Panc1 (cell line): ENCODE results near the gene DIS3L2. TPM values are rescaled to one million over a fixed set of nuclear protein-coding genes. Genes with fewer than 3 reads are reported as not detected.

ENCODE experiments used
- ATAC-seq: fragments of 200-7000 bp; cut with Tn5 transposase; 2 replicates; pipeline ENCODE4 v1.9.1; 2020; ENCODE audit warnings: mild to moderate bottlenecking, moderate library complexity
- BruUV-seq: library from RNA; stranded (reverse); fragments of 400-500 nt; replicated peaks from 2 replicates; lab custom pipeline; 2021; lab: Mats Ljungman, UMichigan
- CTCF ChIA-PET: fragments of 300-600 bp; sonication (Branson Sonifier 250); formaldehyde crosslinking; loops from one replicate; lab custom pipeline; 2022; ENCODE audit warnings: antibody characterized with exemption; lab: Charles Lee
- POLR2A ChIA-PET: fragments of 300-600 bp; sonication (Branson Sonifier 250); formaldehyde crosslinking; loops from one replicate; lab custom pipeline; 2022; ENCODE audit warnings: antibody characterized with exemption; lab: Charles Lee
- DNase-seq: peaks from one replicate; pipeline ENCODE4 v3.0.0-alpha.2; 2010; ENCODE audit warnings: low read depth, low spot score
- H3K27ac ChIP-seq: 2 replicates; pipeline ENCODE4 v1.5.1; 2011; ENCODE audit warnings: mild to moderate bottlenecking, low read length, inconsistent platforms
- H3K27me3 ChIP-seq: fragments of 200-500 bp; sonication (Bioruptor generic); 2 replicates; pipeline ENCODE4 v1.6.0; 2014; ENCODE audit warnings: low read length, inconsistent platforms; ENCODE audit not compliant: control insufficient read depth, insufficient read depth
- H3K36me3 ChIP-seq: fragments of 200-500 bp; sonication (Bioruptor generic); 2 replicates; pipeline ENCODE4 v1.5.1; 2014; ENCODE audit warnings: inconsistent platforms, mild to moderate bottlenecking, low read length, moderate library complexity; ENCODE audit not compliant: control insufficient read depth, insufficient read depth
- H3K4me1 ChIP-seq: 2 replicates; pipeline ENCODE4 v1.5.1; 2011; ENCODE audit warnings: inconsistent platforms, mild to moderate bottlenecking, low read length, moderate library complexity; ENCODE audit not compliant: control insufficient read depth, insufficient read depth
- H3K4me3 ChIP-seq, 2 experiments: 2 replicates each; pipeline ENCODE4 v1.5.1; 2011 to 2012; ENCODE audit warnings: low read depth in 2 of 2, low read length in 2 of 2, mild to moderate bottlenecking in 2 of 2, inconsistent platforms in 1 of 2, moderate library complexity in 1 of 2
- H3K9me3 ChIP-seq: fragments of 200-500 bp; sonication (Bioruptor generic); 2 replicates; pipeline ENCODE4 v1.5.1; 2014; ENCODE audit warnings: low read depth, mild to moderate bottlenecking, inconsistent platforms, low read length, moderate library complexity; ENCODE audit not compliant: control insufficient read depth, insufficient read depth
- POLR2AphosphoS5 ChIP-seq: IDR thresholded peaks from 2 replicates; pipeline ENCODE4 v1.6.1; 2012; ENCODE audit warnings: mild to moderate bottlenecking, low read depth, low read length, moderate library complexity
- SIN3A ChIP-seq: IDR thresholded peaks from 2 replicates; pipeline ENCODE4 v1.6.1; 2012; ENCODE audit warnings: low read depth, mild to moderate bottlenecking, low read length, moderate library complexity, borderline replicate concordance; ENCODE audit not compliant: insufficient read depth
- TCF7L2 ChIP-seq: IDR thresholded peaks from 2 replicates; pipeline ENCODE4 v1.6.1; 2011; ENCODE audit warnings: mild to moderate bottlenecking, low read depth, low read length, inconsistent platforms
- in situ Hi-C: cut with HindIII; loops from 2 replicates; pipeline ENCODE4 v1.10.0; 2016; ENCODE audit warnings: low sequenced_read_pairs, low pct_unique_long_range_greater_than_20kb
- intact Hi-C: fragments of 100-400 bp; cut with micrococcal nuclease; formaldehyde crosslinking; loops from one replicate; pipeline ENCODE4 v1.10.0; 2022; ENCODE audit not compliant: unreplicated experiment
- total RNA-seq: library from RNA; stranded (reverse); gene quantifications from one replicate; pipeline ENCODE4 v1.2.1, GENCODE V29; 2021; ENCODE audit not compliant: unreplicated experiment
- TF ChIP-seq, protein P1 (sequence below): fragments of 450-650 bp; IDR thresholded peaks from 2 replicates; pipeline ENCODE4 v1.5.1; 2017; ENCODE audit warnings: mild to moderate bottlenecking
- TF ChIP-seq, protein P2 (sequence below), 2 experiments: IDR thresholded peaks; 2 replicates each; pipeline ENCODE4 v1.6.1; 2011 to 2012; ENCODE audit warnings: low read depth in 2 of 2, control low read depth in 1 of 2, low read length in 1 of 2, mild to moderate bottlenecking in 1 of 2, moderate library complexity in 1 of 2; ENCODE audit not compliant: insufficient read depth in 1 of 2

DIS3L2 gene
- total RNA-seq, 1 experiment from 2014 or later = 28.1 TPM

DNA sequence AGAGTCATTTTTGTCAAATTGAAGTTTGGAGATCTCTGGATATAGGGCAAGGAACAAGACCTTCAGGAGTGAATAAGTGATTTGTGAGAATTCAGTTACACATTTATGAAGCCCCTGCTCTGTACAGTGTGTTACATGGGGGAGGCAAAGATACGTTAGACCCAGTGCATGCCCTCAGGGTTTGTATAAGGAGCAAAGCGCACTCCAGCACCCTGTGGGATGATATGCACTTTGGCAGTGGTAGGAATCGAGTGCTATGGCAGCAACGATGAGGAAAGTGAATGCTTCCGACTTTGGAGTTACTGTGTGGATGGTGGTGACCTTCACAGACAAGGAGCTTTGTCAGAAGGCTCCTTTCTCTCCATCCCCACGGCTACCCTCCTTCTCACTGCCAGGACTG is 342.7 kb downstream of the DIS3L2 start:
- no peak for DNase-seq
- Histone ChIP-seq H3K27me3 (no peaks in the 10 kb centered on the region), H3K36me3 (no peaks in the 10 kb centered on the region), H3K4me3 (no peak overlapping the region), H3K9me3 (no peaks in the 10 kb centered on the region), H3K4me1 (peaks cover 11% of the 10 kb centered on the region), H3K27ac (no peak overlapping the region)
- CTCF ChIA-PET = no interaction called here
- no peak for ATAC-seq
- intact Hi-C loops (no loop called here), in situ Hi-C loops (no loop called here)
- no TSS peak for BruUV-seq
- TF ChIP-seq, protein P1, sequence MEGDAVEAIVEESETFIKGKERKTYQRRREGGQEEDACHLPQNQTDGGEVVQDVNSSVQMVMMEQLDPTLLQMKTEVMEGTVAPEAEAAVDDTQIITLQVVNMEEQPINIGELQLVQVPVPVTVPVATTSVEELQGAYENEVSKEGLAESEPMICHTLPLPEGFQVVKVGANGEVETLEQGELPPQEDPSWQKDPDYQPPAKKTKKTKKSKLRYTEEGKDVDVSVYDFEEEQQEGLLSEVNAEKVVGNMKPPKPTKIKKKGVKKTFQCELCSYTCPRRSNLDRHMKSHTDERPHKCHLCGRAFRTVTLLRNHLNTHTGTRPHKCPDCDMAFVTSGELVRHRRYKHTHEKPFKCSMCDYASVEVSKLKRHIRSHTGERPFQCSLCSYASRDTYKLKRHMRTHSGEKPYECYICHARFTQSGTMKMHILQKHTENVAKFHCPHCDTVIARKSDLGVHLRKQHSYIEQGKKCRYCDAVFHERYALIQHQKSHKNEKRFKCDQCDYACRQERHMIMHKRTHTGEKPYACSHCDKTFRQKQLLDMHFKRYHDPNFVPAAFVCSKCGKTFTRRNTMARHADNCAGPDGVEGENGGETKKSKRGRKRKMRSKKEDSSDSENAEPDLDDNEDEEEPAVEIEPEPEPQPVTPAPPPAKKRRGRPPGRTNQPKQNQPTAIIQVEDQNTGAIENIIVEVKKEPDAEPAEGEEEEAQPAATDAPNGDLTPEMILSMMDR = no peak
- TF ChIP-seq SIN3A (no peak), POLR2AphosphoS5 (no peak), TCF7L2 (no peak)
- TF ChIP-seq, protein P2, sequence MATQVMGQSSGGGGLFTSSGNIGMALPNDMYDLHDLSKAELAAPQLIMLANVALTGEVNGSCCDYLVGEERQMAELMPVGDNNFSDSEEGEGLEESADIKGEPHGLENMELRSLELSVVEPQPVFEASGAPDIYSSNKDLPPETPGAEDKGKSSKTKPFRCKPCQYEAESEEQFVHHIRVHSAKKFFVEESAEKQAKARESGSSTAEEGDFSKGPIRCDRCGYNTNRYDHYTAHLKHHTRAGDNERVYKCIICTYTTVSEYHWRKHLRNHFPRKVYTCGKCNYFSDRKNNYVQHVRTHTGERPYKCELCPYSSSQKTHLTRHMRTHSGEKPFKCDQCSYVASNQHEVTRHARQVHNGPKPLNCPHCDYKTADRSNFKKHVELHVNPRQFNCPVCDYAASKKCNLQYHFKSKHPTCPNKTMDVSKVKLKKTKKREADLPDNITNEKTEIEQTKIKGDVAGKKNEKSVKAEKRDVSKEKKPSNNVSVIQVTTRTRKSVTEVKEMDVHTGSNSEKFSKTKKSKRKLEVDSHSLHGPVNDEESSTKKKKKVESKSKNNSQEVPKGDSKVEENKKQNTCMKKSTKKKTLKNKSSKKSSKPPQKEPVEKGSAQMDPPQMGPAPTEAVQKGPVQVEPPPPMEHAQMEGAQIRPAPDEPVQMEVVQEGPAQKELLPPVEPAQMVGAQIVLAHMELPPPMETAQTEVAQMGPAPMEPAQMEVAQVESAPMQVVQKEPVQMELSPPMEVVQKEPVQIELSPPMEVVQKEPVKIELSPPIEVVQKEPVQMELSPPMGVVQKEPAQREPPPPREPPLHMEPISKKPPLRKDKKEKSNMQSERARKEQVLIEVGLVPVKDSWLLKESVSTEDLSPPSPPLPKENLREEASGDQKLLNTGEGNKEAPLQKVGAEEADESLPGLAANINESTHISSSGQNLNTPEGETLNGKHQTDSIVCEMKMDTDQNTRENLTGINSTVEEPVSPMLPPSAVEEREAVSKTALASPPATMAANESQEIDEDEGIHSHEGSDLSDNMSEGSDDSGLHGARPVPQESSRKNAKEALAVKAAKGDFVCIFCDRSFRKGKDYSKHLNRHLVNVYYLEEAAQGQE (IDR thresholded peaks at IDR 0.05; ENCODE audit: insufficient read depth in 1 of 2, low read depth in 2 of 2, low read length in 1 of 2) = no peak
- POLR2A ChIA-PET = no interaction called here

- no peaks in the 10 kb centered on the region for H3K27me3 ChIP-seq
- no peak overlapping the region for H3K4me3 ChIP-seq
- intact Hi-C loops (no loop called here), in situ Hi-C loops (no loop called here)
- no TSS peak for BruUV-seq
- CTCF ChIA-PET = no interaction called here
- no peaks in the 10 kb centered on the region for H3K9me3 ChIP-seq
- TF ChIP-seq TCF7L2 (no peak), SIN3A (no peak), POLR2AphosphoS5 (no peak)
- TF ChIP-seq, protein P2 (IDR thresholded peaks at IDR 0.05; ENCODE audit: insufficient read depth in 1 of 2, low read depth in 2 of 2, low read length in 1 of 2) = no peak
- TF ChIP-seq, protein P1 = no peak
- no peaks in the 10 kb centered on the region for H3K36me3 ChIP-seq
- ATAC-seq = no peak
- H3K4me1 ChIP-seq = no peaks in the 10 kb centered on the region
- POLR2A ChIA-PET = no interaction called here
- no peak for DNase-seq
- H3K27ac ChIP-seq = no peak overlapping the region
These were observed 345.3 kb downstream of the DIS3L2 start for GRCh38 chr2:232306741-232307305.
